ENCODE measurements around the gene CSF2RB.

- TF ChIP-seq CTCF (conservative IDR thresholded peaks at IDR 0.05): no peak
- TF ChIP-seq ZFX (IDR thresholded peaks at IDR 0.05): no peak
These were observed 48.8 kb upstream of the CSF2RB start for GRCh38 chr22:36864454-36865215.
